K562 (cell line): ENCODE measurements around the gene ENPP6. TPM values are rescaled to one million over a fixed set of nuclear protein-coding genes. Genes with fewer than 3 reads are reported as not detected.
A peak's percentile ranks its signal among the peaks of the same experiment; 100 is the strongest.

ENCODE experiments used
- ARID2 ChIP-seq: fragments of 450-650 bp; IDR thresholded peaks from 2 replicates; pipeline ENCODE4 v1.6.1; 2017; ENCODE audit warnings: antibody characterized with exemption, mild to moderate bottlenecking
- ELF1 ChIP-seq: fragments of 200-800 bp; sonication (Bioruptor generic); IDR thresholded peaks from 2 replicates; pipeline ENCODE4 v1.6.1; 2016; ENCODE audit warnings: missing genetic modification characterization, missing compliant biosample characterization
- ETS1 ChIP-seq: conservative IDR thresholded peaks from 2 replicates; pipeline ENCODE4 v1.6.1; 2011; ENCODE audit warnings: low read depth, mild to moderate bottlenecking, low read length; ENCODE audit not compliant: control insufficient read depth
- FOXA3 ChIP-seq, 2 experiments: fragments of 450-650 bp in 1 of 2; sonication (generic) in 1 of 2; formaldehyde crosslinking; IDR thresholded peaks in 1 of 2; conservative IDR thresholded peaks in 1 of 2; 2 replicates each; pipeline versions ENCODE4 v1.4.0 to v1.8.0; 2020 to 2022; ENCODE audit warnings: mild to moderate bottlenecking in 2 of 2, missing genetic modification reagents in 1 of 2
- HDAC1 ChIP-seq, 2 experiments: fragments of 450-650 bp; IDR thresholded peaks; 2 replicates each; pipeline ENCODE4 v1.6.1; 2016 to 2017; ENCODE audit warnings: inconsistent platforms in 1 of 2, mild to moderate bottlenecking in 1 of 2, moderate library complexity in 1 of 2
- ID3 ChIP-seq, 2 experiments: fragments of 250-450 bp in 1 of 2; fragments of 450-650 bp in 1 of 2; sonication (Bioruptor Pico) in 1 of 2; IDR thresholded peaks; 2 replicates each; pipeline versions ENCODE4 v1.6.1 to v1.8.0; 2016 to 2021; ENCODE audit warnings: mild to moderate bottlenecking in 2 of 2, moderate library complexity in 2 of 2, missing compliant biosample characterization in 1 of 2, missing genetic modification characterization in 1 of 2
- JUN ChIP-seq, 2 experiments: sonication (generic) in 1 of 2; formaldehyde crosslinking in 1 of 2; IDR thresholded peaks; 2 replicates each; pipeline versions ENCODE4 v1.6.1 to v1.8.0; 2012 to 2022; ENCODE audit warnings: borderline replicate concordance in 2 of 2, mild to moderate bottlenecking in 2 of 2, improper control_type of control experiment in 1 of 2, low read depth in 1 of 2, low read length in 1 of 2, missing genetic modification reagents in 1 of 2
- KDM1A ChIP-seq, 2 experiments: fragments of 450-650 bp; IDR thresholded peaks; 2 replicates each; pipeline ENCODE4 v1.6.1; 2016; ENCODE audit warnings: mild to moderate bottlenecking in 2 of 2
- LCOR ChIP-seq: sonication (generic); formaldehyde crosslinking; IDR thresholded peaks from 2 replicates; pipeline ENCODE4 v1.8.0; 2022; ENCODE audit warnings: mild to moderate bottlenecking, missing genetic modification reagents
- MCM2 ChIP-seq: fragments of 450-650 bp; IDR thresholded peaks from 2 replicates; pipeline ENCODE4 v1.6.1; 2017; ENCODE audit warnings: low read depth, mild to moderate bottlenecking
- MCM5 ChIP-seq: fragments of 450-650 bp; IDR thresholded peaks from 2 replicates; pipeline ENCODE4 v1.6.1; 2016; ENCODE audit warnings: low read depth
- RCOR1 ChIP-seq, 2 experiments: IDR thresholded peaks; 2 replicates each; pipeline ENCODE4 v1.6.1; 2012; ENCODE audit warnings: low read depth in 2 of 2, low read length in 2 of 2, borderline replicate concordance in 1 of 2, improper control_type of control experiment in 1 of 2
- TCF7 ChIP-seq: sonication (generic); IDR thresholded peaks from 2 replicates; pipeline ENCODE4 v1.6.1; 2016; ENCODE audit warnings: antibody characterized with exemption, borderline replicate concordance
- TFAP4 ChIP-seq: sonication (generic); formaldehyde crosslinking; IDR thresholded peaks from 2 replicates; pipeline ENCODE4 v1.8.0; 2022; ENCODE audit warnings: missing genetic modification reagents, mild to moderate bottlenecking, moderate library complexity, borderline replicate concordance
- ZBTB33 ChIP-seq: sonication (generic); formaldehyde crosslinking; IDR thresholded peaks from 2 replicates; pipeline ENCODE4 v1.8.1; 2023; ENCODE audit warnings: mild to moderate bottlenecking, missing genetic modification reagents
- ZNF592 ChIP-seq: fragments of 450-650 bp; IDR thresholded peaks from 2 replicates; pipeline ENCODE4 v1.6.1; 2017; ENCODE audit warnings: antibody characterized with exemption, mild to moderate bottlenecking
- polyA plus RNA-seq, 8 experiments: library from polyadenylated mRNA; depleted of rRNA in 4 of 8; stranded (reverse) in 5 of 8; unstranded in 3 of 8; fragments of >200 nt; fragmentation: Nextera tagmentation in 2 of 8; fragmentation: Illumina TruSeq in 1 of 8; extraction: Ambion mirVana in 2 of 8; extraction: Trizol in 1 of 8; gene quantifications; 2 replicates each; pipeline versions ENCODE4 v1.2.1 to v1.2.3, GENCODE V29; 2011 to 2014; ENCODE audit warnings: inconsistent platforms in 1 of 8, missing spikeins in 1 of 8
- total RNA-seq, 7 experiments: library from RNA; depleted of rRNA in 6 of 7; stranded (reverse); fragments of >200 nt in 6 of 7; fragmentation: Illumina TruSeq in 2 of 7; extraction: Trizol in 2 of 7; gene quantifications; 2 replicates each; pipeline versions ENCODE4 v1.2.1 to v1.2.3, GENCODE V29; 2011 to 2021; ENCODE audit warnings: low replicate concordance in 1 of 7

ENPP6 gene
- total and polyA plus RNA-seq, 9 of the 15 experiments (the other 6 are each of a cell fraction or from before 2014, with no cell fraction given) = 0.29 TPM; not detected in 8

GRCh38 chr4:184263910-184264732 is 46.4 kb upstream of the ENPP6 start (continued):
- TF ChIP-seq JUN (IDR thresholded peaks at IDR 0.05; ENCODE audit: borderline replicate concordance, low read depth, low read length) = 0 out of 2 replicates have a peak, but pooled peaks have one; percentile 15
- TF ChIP-seq JUN (CRISPR knock-in tag; IDR thresholded peaks at IDR 0.05; ENCODE audit: borderline replicate concordance) = no peak
- 0 out of 4 replicates have a peak, but pooled peaks of 1 of the 2 experiments have one; percentile 13 for TF ChIP-seq KDM1A (IDR thresholded peaks at IDR 0.05)
- peak; percentile 78 for TF ChIP-seq ELF1 (tag)
- TF ChIP-seq MCM2 = no peak
- TF ChIP-seq ETS1 = no peak
- TF ChIP-seq ZNF592 = peak; percentile 43; the same call in 1 of the 2 replicates
- TF ChIP-seq ARID2 = 0 out of 2 replicates have a peak, but pooled peaks have one; percentile 24
- no peak for TF ChIP-seq HDAC1 (IDR thresholded peaks at IDR 0.05)
- no peak for TF ChIP-seq MCM5
- TF ChIP-seq RCOR1 (IDR thresholded peaks at IDR 0.05; ENCODE audit: borderline replicate concordance in 1 of 2, low read depth in 2 of 2, low read length in 2 of 2) = 0 out of 4 replicates have a peak, but pooled peaks of 1 of the 2 experiments have one; percentile 29
- TF ChIP-seq ZBTB33 (CRISPR knock-in tag) = 0 out of 2 replicates have a peak, but pooled peaks have one; percentile 10
- TF ChIP-seq FOXA3 (CRISPR knock-in tag; conservative IDR thresholded peaks at IDR 0.05 in 1 of 2, IDR thresholded peaks at IDR 0.05 in 1 of 2) = no peak
- peak; percentile 52; the same call in 1 of the 2 replicates for TF ChIP-seq LCOR (CRISPR knock-in tag)
- peak; percentile 64 for TF ChIP-seq TFAP4 (CRISPR knock-in tag)
- no peak for TF ChIP-seq ID3 (CRISPR knock-in tag; IDR thresholded peaks at IDR 0.05)
- TF ChIP-seq ID3 (tag; IDR thresholded peaks at IDR 0.05) = no peak
- TF ChIP-seq TCF7 = peak; percentile 93
